Measurements from ENCODE around the gene MYL5.

GRCh38 chr4:646460-646859 lies 27.9 kb upstream of the MYL5 start:
- TF ChIP-seq POLR2A (IDR thresholded peaks at IDR 0.05; ENCODE audit: low read depth, low read length) (no peak), TAF1 (IDR thresholded peaks at IDR 0.05; ENCODE audit: borderline replicate concordance, low read depth, low read length) (no peak)

Data from GM12892 (cell line).